Neural progenitor cell (in vitro differentiated cells): Measurements from ENCODE around the gene PLEKHO2.

Experiments
- CTCF ChIP-seq: fragments of 200-600 bp; sonication (generic); IDR thresholded peaks from 2 replicates; pipeline ENCODE4 v1.5.1; 2017; ENCODE audit warnings: antibody characterized with exemption, mild to moderate bottlenecking
- EZH2 ChIP-seq: fragments of 200-600 bp; sonication (generic); IDR thresholded peaks from 2 replicates; pipeline ENCODE4 v1.6.1; 2017; ENCODE audit warnings: antibody characterized with exemption, mild to moderate bottlenecking, moderate library complexity
- EZH2phosphoT487 ChIP-seq: fragments of 200-600 bp; sonication (generic); IDR thresholded peaks from 2 replicates; pipeline ENCODE4 v1.6.1; 2017; ENCODE audit warnings: antibody characterized with exemption

GRCh38 chr15:64810497-64811326 lies 31.0 kb upstream of the PLEKHO2 start:
- TF ChIP-seq EZH2 (no peak), CTCF (no peak), EZH2phosphoT487 (no peak)
